HEK293 (cell line): ENCODE results near the gene IL4R.

Experiments used
- CTCF ChIA-PET: fragments of 350-600 bp; formaldehyde crosslinking; extraction: SDS; loops from one replicate; lab custom pipeline; 2021; ENCODE audit warnings: antibody characterized with exemption; lab: Yijun Ruan, JAX
- POLR2A ChIA-PET: fragments of 300-600 bp; formaldehyde crosslinking; extraction: SDS; loops from one replicate; lab custom pipeline; 2020; ENCODE audit warnings: antibody characterized with exemption, inconsistent platforms; lab: Yijun Ruan, JAX
- H3K27ac ChIP-seq: fragments of 200-500 bp; sonication (Bioruptor generic); 2 replicates; pipeline ENCODE4 v1.5.1; 2014; ENCODE audit warnings: low read depth, low read length, control low read depth, inconsistent platforms; ENCODE audit errors: extremely low read depth
- H3K36me3 ChIP-seq, 2 experiments: fragments of 200-500 bp in 1 of 2; sonication (Bioruptor generic) in 1 of 2; 1 replicate in 1 of 2; 2 replicates in 1 of 2; pipeline ENCODE4 v1.5.1; 2014 to 2017; ENCODE audit warnings: inconsistent platforms in 2 of 2, low read length in 2 of 2; ENCODE audit not compliant: control insufficient read depth in 2 of 2, insufficient read depth in 1 of 2
- H3K4me1 ChIP-seq: fragments of 200-500 bp; sonication (Bioruptor generic); 2 replicates; pipeline ENCODE4 v1.5.1; 2014; ENCODE audit warnings: mild to moderate bottlenecking, low read length, inconsistent platforms; ENCODE audit not compliant: control insufficient read depth, insufficient read depth
- H3K4me3 ChIP-seq: 2 replicates; pipeline ENCODE4 v1.5.1; 2011; ENCODE audit warnings: low read depth, mild to moderate bottlenecking, control low read depth, low read length, moderate library complexity
- H3K9me3 ChIP-seq: fragments of 200-500 bp; sonication (Bioruptor generic); 2 replicates; pipeline ENCODE4 v1.5.1; 2014; ENCODE audit warnings: low read depth, low read length, inconsistent platforms; ENCODE audit not compliant: control insufficient read depth, insufficient read depth
- EGR2 ChIP-seq: fragments of 450-650 bp; formaldehyde crosslinking; IDR thresholded peaks from 2 replicates; pipeline ENCODE4 v1.5.1; 2016; ENCODE audit warnings: low read depth, missing biosample characterization, missing genetic modification characterization
- GFI1B ChIP-seq: fragments of 450-650 bp; formaldehyde crosslinking; IDR thresholded peaks from 2 replicates; pipeline ENCODE4 v1.5.1; 2016; ENCODE audit warnings: missing biosample characterization, missing genetic modification characterization
- GLI4 ChIP-seq: fragments of 450-650 bp; formaldehyde crosslinking; IDR thresholded peaks from 2 replicates; pipeline ENCODE4 v1.5.1; 2016; ENCODE audit warnings: missing biosample characterization, missing genetic modification characterization
- HOXA7 ChIP-seq: sonication (generic); formaldehyde crosslinking; IDR thresholded peaks from 2 replicates; pipeline ENCODE4 v1.8.1; 2022; ENCODE audit warnings: missing genetic modification reagents, borderline replicate concordance
- KLF7 ChIP-seq: fragments of 450-650 bp; formaldehyde crosslinking; IDR thresholded peaks from 2 replicates; pipeline ENCODE4 v1.5.1; 2016; ENCODE audit warnings: missing biosample characterization, missing genetic modification characterization, borderline replicate concordance
- MZF1 ChIP-seq: fragments of 450-650 bp; formaldehyde crosslinking; IDR thresholded peaks from 2 replicates; pipeline ENCODE4 v1.5.1; 2017; ENCODE audit warnings: missing biosample characterization, missing genetic modification characterization, borderline replicate concordance
- YY2 ChIP-seq: fragments of 450-650 bp; formaldehyde crosslinking; IDR thresholded peaks from 2 replicates; pipeline ENCODE4 v1.5.1; 2016; ENCODE audit warnings: missing biosample characterization, missing genetic modification characterization
- ZBTB17 ChIP-seq: fragments of 450-650 bp; formaldehyde crosslinking; IDR thresholded peaks from 2 replicates; pipeline ENCODE4 v1.5.1; 2016; ENCODE audit warnings: missing biosample characterization, missing genetic modification characterization
- ZNF114 ChIP-seq: fragments of 450-650 bp; formaldehyde crosslinking; IDR thresholded peaks from 2 replicates; pipeline ENCODE4 v1.5.0; 2017; ENCODE audit warnings: missing biosample characterization, missing genetic modification characterization
- ZNF146 ChIP-seq: fragments of 450-650 bp; formaldehyde crosslinking; IDR thresholded peaks from 2 replicates; pipeline ENCODE4 v1.5.1; 2016; ENCODE audit warnings: missing biosample characterization, missing genetic modification characterization
- ZNF239 ChIP-seq: fragments of 450-650 bp; formaldehyde crosslinking; IDR thresholded peaks from 2 replicates; pipeline ENCODE4 v1.5.1; 2016; ENCODE audit warnings: missing biosample characterization, missing genetic modification characterization
- ZNF324 ChIP-seq: fragments of 450-650 bp; formaldehyde crosslinking; IDR thresholded peaks from 2 replicates; pipeline ENCODE4 v1.5.1; 2016; ENCODE audit warnings: missing biosample characterization, missing genetic modification characterization
- ZNF394 ChIP-seq: fragments of 450-650 bp; formaldehyde crosslinking; IDR thresholded peaks from 2 replicates; pipeline ENCODE4 v1.5.1; 2016; ENCODE audit warnings: missing biosample characterization, missing genetic modification characterization, mild to moderate bottlenecking, moderate library complexity, borderline replicate concordance
- ZNF707 ChIP-seq: fragments of 450-650 bp; formaldehyde crosslinking; IDR thresholded peaks from 2 replicates; pipeline ENCODE4 v1.5.1; 2016; ENCODE audit warnings: missing biosample characterization, missing genetic modification characterization
- ZNF792 ChIP-seq: fragments of 450-650 bp; formaldehyde crosslinking; IDR thresholded peaks from 2 replicates; pipeline ENCODE4 v1.5.1; 2016; ENCODE audit warnings: missing biosample characterization, missing genetic modification characterization
- TF ChIP-seq, protein P1 (sequence below): fragments of 450-650 bp; formaldehyde crosslinking; IDR thresholded peaks from 2 replicates; pipeline ENCODE4 v1.5.1; 2016; ENCODE audit warnings: missing biosample characterization, missing genetic modification characterization
- TF ChIP-seq, protein P2 (sequence below): fragments of 450-650 bp; formaldehyde crosslinking; IDR thresholded peaks from 2 replicates; pipeline ENCODE4 v1.5.1; 2017; ENCODE audit warnings: missing biosample characterization, missing genetic modification characterization
- TF ChIP-seq, protein P3 (sequence below): fragments of 450-650 bp; formaldehyde crosslinking; IDR thresholded peaks from 2 replicates; pipeline ENCODE4 v1.5.1; 2016; ENCODE audit warnings: missing biosample characterization, missing genetic modification characterization
- TF ChIP-seq, protein P4 (sequence below): fragments of 450-650 bp; formaldehyde crosslinking; IDR thresholded peaks from 2 replicates; pipeline ENCODE4 v1.5.1; 2017; ENCODE audit warnings: missing biosample characterization, missing genetic modification characterization
- TF ChIP-seq, protein P5 (sequence below): fragments of 450-650 bp; formaldehyde crosslinking; IDR thresholded peaks from 2 replicates; pipeline ENCODE4 v1.5.1; 2016; ENCODE audit warnings: missing biosample characterization, missing genetic modification characterization
- TF ChIP-seq, protein P6 (sequence below): fragments of 450-650 bp; formaldehyde crosslinking; IDR thresholded peaks from 2 replicates; pipeline ENCODE4 v1.5.1; 2016; ENCODE audit warnings: missing biosample characterization, missing genetic modification characterization, low read depth
- TF ChIP-seq, protein P7 (sequence below): fragments of 450-650 bp; formaldehyde crosslinking; IDR thresholded peaks from 2 replicates; pipeline ENCODE4 v1.5.1; 2016; ENCODE audit warnings: missing biosample characterization, missing genetic modification characterization

The IL4R gene

DNA sequence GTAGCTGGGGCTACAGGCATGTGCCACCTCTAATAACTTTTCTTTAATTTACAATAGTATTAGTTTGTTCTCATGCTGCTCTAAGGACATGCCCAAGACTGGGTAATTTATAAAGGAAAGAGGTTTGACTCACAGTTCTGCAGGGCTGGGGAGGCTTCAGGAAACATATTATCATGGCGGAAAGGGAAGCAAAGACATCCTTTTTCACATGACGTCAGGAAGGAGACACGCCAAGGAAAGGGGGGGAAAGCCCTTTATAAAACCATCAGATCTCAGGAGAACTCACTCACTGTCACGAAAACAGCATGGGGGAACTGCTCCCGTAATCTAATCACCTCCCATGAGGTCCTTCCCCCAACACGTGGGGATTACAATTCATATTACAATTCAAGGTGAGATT is 18.3 kb downstream of the IL4R start:
- peaks cover 0 to 8% of the 10 kb centered on the region in 2 experiments; a peak in 1 of 3 replicates for H3K36me3 ChIP-seq
- H3K4me3 ChIP-seq: no peak overlapping the region
- no peaks in the 10 kb centered on the region for H3K4me1 ChIP-seq
- TF ChIP-seq GFI1B (tag by site-specific recombination): no peak
- TF ChIP-seq, protein P1, sequence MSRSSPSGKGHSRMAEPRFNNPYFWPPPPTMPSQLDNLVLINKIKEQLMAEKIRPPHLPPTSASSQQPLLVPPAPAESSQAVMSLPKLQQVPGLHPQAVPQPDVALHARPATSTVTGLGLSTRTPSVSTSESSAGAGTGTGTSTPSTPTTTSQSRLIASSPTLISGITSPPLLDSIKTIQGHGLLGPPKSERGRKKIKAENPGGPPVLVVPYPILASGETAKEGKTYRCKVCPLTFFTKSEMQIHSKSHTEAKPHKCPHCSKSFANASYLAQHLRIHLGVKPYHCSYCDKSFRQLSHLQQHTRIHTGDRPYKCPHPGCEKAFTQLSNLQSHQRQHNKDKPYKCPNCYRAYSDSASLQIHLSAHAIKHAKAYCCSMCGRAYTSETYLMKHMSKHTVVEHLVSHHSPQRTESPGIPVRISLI (tag by site-specific recombination): no peak
- no peak for TF ChIP-seq ZNF114 (tag by site-specific recombination)
- TF ChIP-seq ZNF394 (tag by site-specific recombination): no peak
- TF ChIP-seq KLF7 (tag by site-specific recombination): no peak
- TF ChIP-seq, protein P2, sequence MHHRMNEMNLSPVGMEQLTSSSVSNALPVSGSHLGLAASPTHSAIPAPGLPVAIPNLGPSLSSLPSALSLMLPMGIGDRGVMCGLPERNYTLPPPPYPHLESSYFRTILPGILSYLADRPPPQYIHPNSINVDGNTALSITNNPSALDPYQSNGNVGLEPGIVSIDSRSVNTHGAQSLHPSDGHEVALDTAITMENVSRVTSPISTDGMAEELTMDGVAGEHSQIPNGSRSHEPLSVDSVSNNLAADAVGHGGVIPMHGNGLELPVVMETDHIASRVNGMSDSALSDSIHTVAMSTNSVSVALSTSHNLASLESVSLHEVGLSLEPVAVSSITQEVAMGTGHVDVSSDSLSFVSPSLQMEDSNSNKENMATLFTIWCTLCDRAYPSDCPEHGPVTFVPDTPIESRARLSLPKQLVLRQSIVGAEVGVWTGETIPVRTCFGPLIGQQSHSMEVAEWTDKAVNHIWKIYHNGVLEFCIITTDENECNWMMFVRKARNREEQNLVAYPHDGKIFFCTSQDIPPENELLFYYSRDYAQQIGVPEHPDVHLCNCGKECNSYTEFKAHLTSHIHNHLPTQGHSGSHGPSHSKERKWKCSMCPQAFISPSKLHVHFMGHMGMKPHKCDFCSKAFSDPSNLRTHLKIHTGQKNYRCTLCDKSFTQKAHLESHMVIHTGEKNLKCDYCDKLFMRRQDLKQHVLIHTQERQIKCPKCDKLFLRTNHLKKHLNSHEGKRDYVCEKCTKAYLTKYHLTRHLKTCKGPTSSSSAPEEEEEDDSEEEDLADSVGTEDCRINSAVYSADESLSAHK (tag by site-specific recombination): no peak
- no peak for TF ChIP-seq EGR2
- no peak for TF ChIP-seq ZNF239 (tag by site-specific recombination)
- TF ChIP-seq, protein P3, sequence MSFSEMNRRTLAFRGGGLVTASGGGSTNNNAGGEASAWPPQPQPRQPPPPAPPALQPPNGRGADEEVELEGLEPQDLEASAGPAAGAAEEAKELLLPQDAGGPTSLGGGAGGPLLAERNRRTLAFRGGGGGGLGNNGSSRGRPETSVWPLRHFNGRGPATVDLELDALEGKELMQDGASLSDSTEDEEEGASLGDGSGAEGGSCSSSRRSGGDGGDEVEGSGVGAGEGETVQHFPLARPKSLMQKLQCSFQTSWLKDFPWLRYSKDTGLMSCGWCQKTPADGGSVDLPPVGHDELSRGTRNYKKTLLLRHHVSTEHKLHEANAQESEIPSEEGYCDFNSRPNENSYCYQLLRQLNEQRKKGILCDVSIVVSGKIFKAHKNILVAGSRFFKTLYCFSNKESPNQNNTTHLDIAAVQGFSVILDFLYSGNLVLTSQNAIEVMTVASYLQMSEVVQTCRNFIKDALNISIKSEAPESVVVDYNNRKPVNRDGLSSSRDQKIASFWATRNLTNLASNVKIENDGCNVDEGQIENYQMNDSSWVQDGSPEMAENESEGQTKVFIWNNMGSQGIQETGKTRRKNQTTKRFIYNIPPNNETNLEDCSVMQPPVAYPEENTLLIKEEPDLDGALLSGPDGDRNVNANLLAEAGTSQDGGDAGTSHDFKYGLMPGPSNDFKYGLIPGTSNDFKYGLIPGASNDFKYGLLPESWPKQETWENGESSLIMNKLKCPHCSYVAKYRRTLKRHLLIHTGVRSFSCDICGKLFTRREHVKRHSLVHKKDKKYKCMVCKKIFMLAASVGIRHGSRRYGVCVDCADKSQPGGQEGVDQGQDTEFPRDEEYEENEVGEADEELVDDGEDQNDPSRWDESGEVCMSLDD (tag by site-specific recombination): no peak
- TF ChIP-seq, protein P4, sequence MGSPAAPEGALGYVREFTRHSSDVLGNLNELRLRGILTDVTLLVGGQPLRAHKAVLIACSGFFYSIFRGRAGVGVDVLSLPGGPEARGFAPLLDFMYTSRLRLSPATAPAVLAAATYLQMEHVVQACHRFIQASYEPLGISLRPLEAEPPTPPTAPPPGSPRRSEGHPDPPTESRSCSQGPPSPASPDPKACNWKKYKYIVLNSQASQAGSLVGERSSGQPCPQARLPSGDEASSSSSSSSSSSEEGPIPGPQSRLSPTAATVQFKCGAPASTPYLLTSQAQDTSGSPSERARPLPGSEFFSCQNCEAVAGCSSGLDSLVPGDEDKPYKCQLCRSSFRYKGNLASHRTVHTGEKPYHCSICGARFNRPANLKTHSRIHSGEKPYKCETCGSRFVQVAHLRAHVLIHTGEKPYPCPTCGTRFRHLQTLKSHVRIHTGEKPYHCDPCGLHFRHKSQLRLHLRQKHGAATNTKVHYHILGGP (tag by site-specific recombination): no peak
- TF ChIP-seq ZBTB17 (tag by site-specific recombination): no peak
- TF ChIP-seq GLI4 (tag by site-specific recombination): no peak
- TF ChIP-seq, protein P5, sequence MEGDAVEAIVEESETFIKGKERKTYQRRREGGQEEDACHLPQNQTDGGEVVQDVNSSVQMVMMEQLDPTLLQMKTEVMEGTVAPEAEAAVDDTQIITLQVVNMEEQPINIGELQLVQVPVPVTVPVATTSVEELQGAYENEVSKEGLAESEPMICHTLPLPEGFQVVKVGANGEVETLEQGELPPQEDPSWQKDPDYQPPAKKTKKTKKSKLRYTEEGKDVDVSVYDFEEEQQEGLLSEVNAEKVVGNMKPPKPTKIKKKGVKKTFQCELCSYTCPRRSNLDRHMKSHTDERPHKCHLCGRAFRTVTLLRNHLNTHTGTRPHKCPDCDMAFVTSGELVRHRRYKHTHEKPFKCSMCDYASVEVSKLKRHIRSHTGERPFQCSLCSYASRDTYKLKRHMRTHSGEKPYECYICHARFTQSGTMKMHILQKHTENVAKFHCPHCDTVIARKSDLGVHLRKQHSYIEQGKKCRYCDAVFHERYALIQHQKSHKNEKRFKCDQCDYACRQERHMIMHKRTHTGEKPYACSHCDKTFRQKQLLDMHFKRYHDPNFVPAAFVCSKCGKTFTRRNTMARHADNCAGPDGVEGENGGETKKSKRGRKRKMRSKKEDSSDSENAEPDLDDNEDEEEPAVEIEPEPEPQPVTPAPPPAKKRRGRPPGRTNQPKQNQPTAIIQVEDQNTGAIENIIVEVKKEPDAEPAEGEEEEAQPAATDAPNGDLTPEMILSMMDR (tag by site-specific recombination): no peak
- TF ChIP-seq ZNF146 (tag by site-specific recombination): no peak
- TF ChIP-seq HOXA7 (CRISPR knock-in tag): no peak
- TF ChIP-seq YY2 (tag by site-specific recombination): no peak
- TF ChIP-seq, all 188 proteins: peak for 0
- Histone ChIP-seq H3K9me3 (no peaks in the 10 kb centered on the region), H3K27ac (no peak overlapping the region)
- CTCF ChIA-PET: no interaction called here
- POLR2A ChIA-PET: no interaction called here

DNA sequence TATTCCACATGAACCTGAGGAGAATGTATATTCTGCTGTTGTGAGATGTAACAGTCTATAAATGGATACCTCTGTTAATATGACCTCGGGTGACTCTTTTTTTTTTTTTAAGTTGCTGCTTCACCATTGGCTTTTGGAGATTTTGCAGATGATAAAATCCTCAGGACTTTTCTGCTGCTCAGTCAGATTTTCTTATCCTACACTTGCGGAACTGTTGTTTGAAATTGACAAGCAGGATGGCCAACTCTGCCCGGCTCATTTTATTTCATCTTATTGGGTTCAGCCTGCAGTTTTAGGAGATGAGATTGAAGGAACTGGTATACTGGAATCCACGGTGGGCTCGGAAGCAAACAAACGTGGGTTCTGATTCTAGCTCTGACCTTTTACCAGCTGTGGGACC is 19.3 kb downstream of the IL4R start:
- Histone ChIP-seq H3K4me1 (no peaks in the 10 kb centered on the region), H3K27ac (no peak overlapping the region), H3K36me3 (peaks cover 0 to 8% of the 10 kb centered on the region in 2 experiments; a peak in 1 of 3 replicates), H3K4me3 (no peak overlapping the region), H3K9me3 (no peaks in the 10 kb centered on the region)
- ChIA-PET CTCF (no interaction called here), POLR2A (no interaction called here)
- TF ChIP-seq, protein P6, sequence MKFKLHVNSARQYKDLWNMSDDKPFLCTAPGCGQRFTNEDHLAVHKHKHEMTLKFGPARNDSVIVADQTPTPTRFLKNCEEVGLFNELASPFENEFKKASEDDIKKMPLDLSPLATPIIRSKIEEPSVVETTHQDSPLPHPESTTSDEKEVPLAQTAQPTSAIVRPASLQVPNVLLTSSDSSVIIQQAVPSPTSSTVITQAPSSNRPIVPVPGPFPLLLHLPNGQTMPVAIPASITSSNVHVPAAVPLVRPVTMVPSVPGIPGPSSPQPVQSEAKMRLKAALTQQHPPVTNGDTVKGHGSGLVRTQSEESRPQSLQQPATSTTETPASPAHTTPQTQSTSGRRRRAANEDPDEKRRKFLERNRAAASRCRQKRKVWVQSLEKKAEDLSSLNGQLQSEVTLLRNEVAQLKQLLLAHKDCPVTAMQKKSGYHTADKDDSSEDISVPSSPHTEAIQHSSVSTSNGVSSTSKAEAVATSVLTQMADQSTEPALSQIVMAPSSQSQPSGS (tag by site-specific recombination): no peak
- no peak for TF ChIP-seq ZNF324 (tag by site-specific recombination)
- TF ChIP-seq ZNF707 (tag by site-specific recombination): no peak
- TF ChIP-seq MZF1 (tag by site-specific recombination): no peak
- TF ChIP-seq ZNF792 (tag by site-specific recombination): no peak
- TF ChIP-seq, protein P7, sequence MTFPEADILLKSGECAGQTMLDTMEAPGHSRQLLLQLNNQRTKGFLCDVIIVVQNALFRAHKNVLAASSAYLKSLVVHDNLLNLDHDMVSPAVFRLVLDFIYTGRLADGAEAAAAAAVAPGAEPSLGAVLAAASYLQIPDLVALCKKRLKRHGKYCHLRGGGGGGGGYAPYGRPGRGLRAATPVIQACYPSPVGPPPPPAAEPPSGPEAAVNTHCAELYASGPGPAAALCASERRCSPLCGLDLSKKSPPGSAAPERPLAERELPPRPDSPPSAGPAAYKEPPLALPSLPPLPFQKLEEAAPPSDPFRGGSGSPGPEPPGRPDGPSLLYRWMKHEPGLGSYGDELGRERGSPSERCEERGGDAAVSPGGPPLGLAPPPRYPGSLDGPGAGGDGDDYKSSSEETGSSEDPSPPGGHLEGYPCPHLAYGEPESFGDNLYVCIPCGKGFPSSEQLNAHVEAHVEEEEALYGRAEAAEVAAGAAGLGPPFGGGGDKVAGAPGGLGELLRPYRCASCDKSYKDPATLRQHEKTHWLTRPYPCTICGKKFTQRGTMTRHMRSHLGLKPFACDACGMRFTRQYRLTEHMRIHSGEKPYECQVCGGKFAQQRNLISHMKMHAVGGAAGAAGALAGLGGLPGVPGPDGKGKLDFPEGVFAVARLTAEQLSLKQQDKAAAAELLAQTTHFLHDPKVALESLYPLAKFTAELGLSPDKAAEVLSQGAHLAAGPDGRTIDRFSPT (tag by site-specific recombination): no peak
